SW 1271 (cell line): ENCODE measurements around the gene PLXNB2.

Experiments
- DNase-seq, 2 experiments: peaks; one replicate each; lab custom pipeline; 2025; lab: John Stamatoyannopoulos, UW

PLXNB2 gene

GRCh38 chr22:50232481-50233151 lies 74.8 kb downstream of the PLXNB2 start:
- DNase-seq, result no peak

- DNase-seq, result no peak
These were observed 78.1 kb downstream of the PLXNB2 start for GRCh38 chr22:50229370-50229769.

- no peak for DNase-seq
These were observed 79.1 kb downstream of the PLXNB2 start for GRCh38 chr22:50228366-50228765.

GRCh38 chr22:50227579-50228215 lies 79.7 kb downstream of the PLXNB2 start:
- DNase-seq, result no peak

- DNase-seq, result no peak
These were observed 80.6 kb downstream of the PLXNB2 start for GRCh38 chr22:50226875-50227165.

GRCh38 chr22:50226063-50226874 lies 81.2 kb downstream of the PLXNB2 start:
- DNase-seq, result no peak

GRCh38 chr22:50225200-50225969 lies 82.1 kb downstream of the PLXNB2 start:
- no peak for DNase-seq
